Activated CD4-positive, alpha-beta T cell treated with anti-CD3 and anti-CD28 coated beads, Interleukin-2, amount 10 ng/mL, durations not matched to agents 24 days and 14 days (primary cell): ENCODE data around the gene TSPAN18. TPM values are rescaled to one million over a fixed set of nuclear protein-coding genes. Genes with fewer than 3 reads are reported as not detected.

Source experiments
- DNase-seq: peaks from one replicate; pipeline ENCODE4 v3.0.0; 2022
- H3K27ac Mint-ChIP-seq: one replicate; pipeline ENCODE4 v1.8.0; 2022; ENCODE audit warnings: mild to moderate bottlenecking, mixed read lengths
- H3K27me3 Mint-ChIP-seq: one replicate; pipeline ENCODE4 v1.8.0; 2022; ENCODE audit warnings: mixed read lengths
- H3K36me3 Mint-ChIP-seq: one replicate; pipeline ENCODE4 v1.8.0; 2022; ENCODE audit warnings: low read depth, mild to moderate bottlenecking, mixed read lengths
- H3K4me1 Mint-ChIP-seq: one replicate; pipeline ENCODE4 v1.8.0; 2021; ENCODE audit warnings: mixed read lengths
- H3K4me3 Mint-ChIP-seq: one replicate; pipeline ENCODE4 v1.8.0; 2022; ENCODE audit warnings: mild to moderate bottlenecking, moderate library complexity, mixed read lengths
- H3K9me3 Mint-ChIP-seq: one replicate; pipeline ENCODE4 v1.8.0; 2021; ENCODE audit warnings: mixed read lengths
- intact Hi-C: fragments of 100-400 bp; cut with micrococcal nuclease; formaldehyde crosslinking; loops from one replicate; pipeline ENCODE4 v1.15.1; 2023
- total RNA-seq: library from RNA; stranded (reverse); gene quantifications from 2 replicates; pipeline ENCODE4 v1.2.3, GENCODE V29; 2022

TSPAN18 gene
- total RNA-seq, 1 donor from 2014 or later = 1.4 TPM

DNA sequence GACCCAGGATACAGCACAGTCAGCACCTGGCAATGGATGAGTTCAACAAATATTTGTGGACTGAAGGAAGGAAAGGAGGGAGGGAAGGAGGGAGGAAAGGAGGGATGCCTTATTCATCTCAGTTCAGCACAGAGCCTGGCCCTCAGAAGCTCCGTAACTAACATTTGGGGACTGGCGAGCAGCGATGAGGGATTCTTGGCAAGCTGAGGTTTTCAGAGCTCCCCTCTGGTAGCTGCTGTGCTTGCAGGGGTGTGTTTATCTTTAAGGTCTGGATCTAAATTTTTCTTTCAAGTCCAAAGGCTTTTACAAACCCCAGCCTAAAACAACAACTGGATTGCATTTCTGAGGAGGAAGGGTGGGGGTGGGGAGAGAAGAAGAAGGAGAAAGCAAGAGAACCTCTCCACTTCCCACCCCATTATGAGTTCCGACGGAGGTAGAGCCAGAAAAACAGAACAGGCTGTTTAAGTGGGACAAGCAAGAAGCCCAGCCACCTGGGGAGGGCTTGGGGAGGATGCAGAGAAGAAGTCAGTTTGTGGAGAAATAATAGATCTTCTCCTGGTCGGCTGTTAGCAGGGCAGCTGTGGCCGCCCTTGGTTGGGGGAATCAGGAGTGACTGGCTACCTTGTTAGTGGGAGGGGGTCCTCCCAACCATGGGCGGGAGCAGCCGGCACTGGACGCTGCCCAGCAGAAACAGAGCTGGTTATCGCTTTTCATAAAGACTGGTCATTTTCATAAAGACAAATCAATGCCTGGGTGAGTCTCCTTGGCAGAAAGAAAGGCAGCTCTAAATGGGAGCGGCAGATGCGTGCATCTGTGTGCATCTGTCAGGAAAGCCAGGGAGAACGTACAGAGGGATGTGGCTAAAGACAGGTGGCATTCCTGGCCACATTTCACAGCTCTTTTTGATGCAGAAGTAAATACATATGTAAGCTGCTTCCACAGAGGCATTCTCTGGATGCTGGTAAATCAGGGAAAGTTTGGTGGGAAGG is 78.0 kb downstream of the TSPAN18 start:
- H3K4me3 Mint-ChIP-seq = no peak overlapping the region
- H3K4me1 Mint-ChIP-seq = no peaks in the 10 kb centered on the region
- H3K9me3 Mint-ChIP-seq = no peaks in the 10 kb centered on the region
- intact Hi-C loops = no loop called here
- H3K27ac Mint-ChIP-seq = no peak overlapping the region
- no peak for DNase-seq
- H3K27me3 Mint-ChIP-seq = peaks cover 7% of the 10 kb centered on the region
- H3K36me3 Mint-ChIP-seq = no peaks in the 10 kb centered on the region

DNA sequence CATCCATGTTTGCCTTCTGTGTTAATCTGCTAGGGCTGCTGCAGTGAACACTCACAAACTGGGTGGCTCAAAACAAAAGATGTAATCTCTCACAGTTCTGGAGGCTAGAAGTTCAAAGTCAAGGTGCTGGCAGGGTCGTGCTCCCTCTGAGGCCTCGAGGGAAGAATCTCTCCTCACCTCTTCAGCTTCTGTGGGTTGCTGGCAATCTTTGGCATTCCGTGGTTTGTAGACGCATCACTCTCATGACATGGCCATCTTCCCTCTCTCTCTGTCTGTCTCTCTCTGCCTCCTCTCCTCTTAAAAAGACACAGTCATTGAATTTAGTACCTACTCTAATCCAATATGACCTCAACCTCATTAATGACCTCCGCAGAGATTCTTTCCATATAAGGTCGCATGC is 78.8 kb downstream of the TSPAN18 start:
- no peak overlapping the region for H3K27ac Mint-ChIP-seq
- intact Hi-C loops = no loop called here
- DNase-seq = no peak
- H3K36me3 Mint-ChIP-seq = no peaks in the 10 kb centered on the region
- H3K4me3 Mint-ChIP-seq = no peak overlapping the region
- no peaks in the 10 kb centered on the region for H3K9me3 Mint-ChIP-seq
- peaks cover 7% of the 10 kb centered on the region for H3K27me3 Mint-ChIP-seq
- H3K4me1 Mint-ChIP-seq = no peaks in the 10 kb centered on the region

GRCh38 chr11:44808053-44808753 is 81.4 kb downstream of the TSPAN18 start:
- H3K4me3 Mint-ChIP-seq = no peak overlapping the region
- no peaks in the 10 kb centered on the region for H3K36me3 Mint-ChIP-seq
- DNase-seq = no peak
- H3K9me3 Mint-ChIP-seq = no peaks in the 10 kb centered on the region
- H3K27ac Mint-ChIP-seq = no peak overlapping the region
- peaks cover 4% of the 10 kb centered on the region for H3K27me3 Mint-ChIP-seq
- H3K4me1 Mint-ChIP-seq = peaks cover under 1% of the 10 kb centered on the region
- intact Hi-C loops = no loop called here

DNA sequence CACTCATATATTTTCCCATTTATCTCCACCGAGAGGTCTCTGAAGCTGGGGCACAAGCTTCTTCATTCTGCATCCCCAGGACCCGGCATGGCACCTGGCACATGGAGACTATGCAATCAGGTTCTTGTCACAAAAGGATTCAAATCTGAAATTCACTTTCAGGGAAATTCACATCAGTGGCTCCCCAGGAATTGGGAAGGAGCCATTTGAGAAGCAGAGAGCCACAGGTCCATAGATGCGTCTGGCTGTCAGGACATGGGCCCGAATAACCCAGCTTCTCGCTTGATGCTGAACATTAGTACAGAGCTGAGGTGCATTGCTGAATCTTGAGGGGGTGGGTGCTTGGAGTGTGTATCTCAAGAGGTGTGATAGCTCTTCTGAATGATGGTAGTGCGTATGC is 82.5 kb downstream of the TSPAN18 start:
- no peaks in the 10 kb centered on the region for H3K36me3 Mint-ChIP-seq
- no peak overlapping the region for H3K27ac Mint-ChIP-seq
- no peaks in the 10 kb centered on the region for H3K27me3 Mint-ChIP-seq
- no peaks in the 10 kb centered on the region for H3K9me3 Mint-ChIP-seq
- intact Hi-C loops = no loop called here
- no peak for DNase-seq
- H3K4me1 Mint-ChIP-seq = peaks cover 2% of the 10 kb centered on the region
- no peak overlapping the region for H3K4me3 Mint-ChIP-seq

- H3K9me3 Mint-ChIP-seq = no peaks in the 10 kb centered on the region
- no peak overlapping the region for H3K4me3 Mint-ChIP-seq
These were observed 85.2 kb downstream of the TSPAN18 start for GRCh38 chr11:44811841-44812448.

DNA sequence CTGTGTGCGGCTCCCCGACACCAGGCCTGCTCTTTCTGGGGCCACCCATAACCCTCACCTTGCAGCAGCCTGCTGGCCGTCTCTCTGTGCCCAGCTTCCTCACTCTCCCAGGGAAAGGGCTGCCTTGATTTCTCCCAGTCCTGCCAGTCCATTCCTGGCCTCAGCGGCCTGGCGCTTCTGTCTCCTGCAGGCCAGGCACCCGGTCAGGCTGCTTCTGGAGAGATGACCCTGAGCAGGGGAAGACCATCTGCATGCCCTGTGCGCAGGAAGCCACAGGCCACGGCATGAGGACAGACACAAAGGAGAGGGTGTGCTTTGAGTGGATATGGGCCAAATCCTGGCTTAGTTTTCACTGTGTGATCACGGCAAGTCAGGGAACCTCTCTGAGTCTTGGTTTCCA is 86.2 kb downstream of the TSPAN18 start:
- DNase-seq = no peak
- H3K36me3 Mint-ChIP-seq = no peaks in the 10 kb centered on the region
- H3K4me1 Mint-ChIP-seq = peaks cover 2% of the 10 kb centered on the region
- no peak overlapping the region for H3K27ac Mint-ChIP-seq
- no peak overlapping the region for H3K4me3 Mint-ChIP-seq
- H3K27me3 Mint-ChIP-seq = no peaks in the 10 kb centered on the region
- intact Hi-C loops = no loop called here
- H3K9me3 Mint-ChIP-seq = no peaks in the 10 kb centered on the region

More at GRCh38 chr11:44811841-44812448, 85.2 kb downstream of the TSPAN18 start:
- no peak for DNase-seq
- Mint-ChIP-seq H3K27ac (no peak overlapping the region), H3K27me3 (no peaks in the 10 kb centered on the region), H3K36me3 (no peaks in the 10 kb centered on the region), H3K4me1 (peaks cover 2% of the 10 kb centered on the region)
- intact Hi-C loops = no loop called here

DNA sequence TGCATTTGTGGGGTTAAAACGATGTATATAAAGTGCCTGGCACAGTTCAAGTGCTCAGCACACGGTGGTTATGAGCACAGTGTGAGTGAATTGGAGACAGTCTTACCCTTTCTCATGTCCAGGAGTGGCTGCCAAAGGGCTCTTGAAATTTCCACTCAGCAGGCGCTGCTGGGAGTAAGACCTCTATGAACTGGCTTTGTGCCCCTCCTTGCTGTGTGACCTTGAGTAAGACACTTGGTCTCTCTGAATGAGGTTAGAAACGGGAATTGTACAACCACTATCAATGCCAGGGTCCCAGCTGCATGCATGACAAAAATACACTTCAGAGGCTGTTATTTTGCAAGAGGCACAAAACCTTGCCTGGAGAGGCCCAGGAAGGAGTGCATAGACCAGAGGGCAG is 86.6 kb downstream of the TSPAN18 start:
- no peaks in the 10 kb centered on the region for H3K36me3 Mint-ChIP-seq
- H3K27ac Mint-ChIP-seq = no peak overlapping the region
- DNase-seq = no peak
- H3K4me1 Mint-ChIP-seq = peaks cover 2% of the 10 kb centered on the region
- H3K9me3 Mint-ChIP-seq = no peaks in the 10 kb centered on the region
- no peaks in the 10 kb centered on the region for H3K27me3 Mint-ChIP-seq
- intact Hi-C loops = no loop called here
- H3K4me3 Mint-ChIP-seq = no peak overlapping the region

- intact Hi-C loops = no loop called here
- no peak for DNase-seq
- Mint-ChIP-seq H3K27ac (no peak overlapping the region), H3K36me3 (no peaks in the 10 kb centered on the region), H3K9me3 (no peaks in the 10 kb centered on the region), H3K4me3 (no peak overlapping the region), H3K27me3 (no peaks in the 10 kb centered on the region), H3K4me1 (peaks cover 2% of the 10 kb centered on the region)
These were observed 88.3 kb downstream of the TSPAN18 start for GRCh38 chr11:44814881-44815592.

DNA sequence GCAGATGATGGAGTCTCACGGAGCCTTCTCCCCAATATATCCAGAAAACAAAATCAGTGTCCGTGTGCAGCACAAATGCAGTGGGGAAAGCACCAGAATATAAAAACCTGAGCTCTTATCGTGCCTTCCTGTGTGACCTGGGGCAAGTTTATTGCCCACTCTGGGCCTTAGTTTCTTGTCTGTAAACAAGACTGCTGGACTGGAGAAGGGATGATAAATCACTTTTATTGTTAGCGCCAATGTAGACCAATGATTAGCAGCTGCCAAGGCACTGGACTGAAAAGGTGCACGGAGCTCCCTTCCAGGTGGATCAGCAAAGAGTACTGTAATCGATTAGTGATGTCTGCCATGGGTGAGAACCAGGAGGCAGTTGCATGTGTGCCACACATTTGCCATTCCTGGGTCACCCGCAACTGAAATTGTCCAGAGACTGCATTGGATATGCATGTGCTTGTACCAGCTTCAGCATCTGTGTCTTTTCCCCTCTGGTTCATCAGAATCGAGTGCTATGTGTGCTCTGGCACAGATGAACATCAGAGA is 89.2 kb downstream of the TSPAN18 start:
- peaks cover 2% of the 10 kb centered on the region for H3K4me1 Mint-ChIP-seq
- DNase-seq = no peak
- H3K27me3 Mint-ChIP-seq = no peaks in the 10 kb centered on the region
- no peaks in the 10 kb centered on the region for H3K36me3 Mint-ChIP-seq
- no peaks in the 10 kb centered on the region for H3K9me3 Mint-ChIP-seq
- H3K4me3 Mint-ChIP-seq = no peak overlapping the region
- intact Hi-C loops = no loop called here
- no peak overlapping the region for H3K27ac Mint-ChIP-seq

DNA sequence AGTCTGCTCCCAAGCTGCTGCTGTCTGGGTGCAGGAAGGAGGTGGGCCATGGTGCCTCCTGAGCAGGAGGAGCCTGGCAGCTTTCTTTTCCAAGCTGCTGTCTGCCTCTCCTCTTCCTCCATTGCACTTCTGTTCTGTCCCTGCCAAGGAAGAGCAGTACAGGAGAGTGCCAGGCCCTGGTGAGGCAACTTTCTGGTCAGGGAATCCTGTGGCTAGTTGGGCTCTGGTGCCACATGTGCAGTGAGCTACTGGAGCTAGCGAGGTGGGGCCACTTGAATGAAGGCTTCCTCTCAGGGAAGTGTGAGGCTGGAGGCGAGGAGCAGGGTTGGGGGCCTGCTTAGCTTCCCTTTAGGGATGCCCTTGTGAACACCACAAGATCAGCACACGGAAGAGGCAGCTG is 90.0 kb downstream of the TSPAN18 start:
- DNase-seq = no peak

DNA sequence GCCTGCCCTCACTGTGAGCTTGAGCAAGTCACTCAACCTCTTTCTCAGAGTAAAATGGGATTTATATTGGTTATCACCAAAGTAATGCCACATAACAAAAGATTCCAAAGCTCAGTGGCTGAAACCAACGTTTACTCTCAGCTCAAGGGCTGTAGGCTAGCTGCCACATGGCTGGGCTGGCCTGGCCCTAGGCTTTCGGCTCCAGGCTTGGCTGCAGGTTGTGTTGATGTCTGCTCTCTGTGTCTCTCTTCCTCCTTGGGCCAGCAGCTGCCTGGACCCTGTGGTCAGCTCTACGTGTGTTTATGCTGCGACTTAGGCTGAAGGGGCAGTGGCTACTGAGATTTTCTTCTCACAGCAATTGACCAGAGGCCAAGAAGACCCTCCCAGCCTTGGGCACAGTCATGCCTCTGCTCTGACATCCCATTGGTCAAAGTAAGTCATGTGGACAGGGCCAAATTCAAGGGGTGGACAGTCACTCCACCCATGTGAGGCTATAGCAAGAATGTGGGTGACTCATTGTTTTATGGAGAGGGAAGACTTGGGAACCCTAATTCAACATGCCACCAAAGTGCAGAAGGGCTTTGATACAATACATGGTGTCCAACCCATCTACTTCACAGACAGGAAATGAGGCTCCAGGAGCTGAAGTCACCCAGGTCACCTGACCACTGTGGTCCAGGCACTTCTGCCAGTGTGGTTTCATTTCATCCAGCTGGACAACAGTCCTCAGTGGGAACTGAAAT is 90.6 kb downstream of the TSPAN18 start:
- no peaks in the 10 kb centered on the region for H3K27me3 Mint-ChIP-seq
- no peak for DNase-seq
- no peak overlapping the region for H3K4me3 Mint-ChIP-seq
- peaks cover 2% of the 10 kb centered on the region for H3K4me1 Mint-ChIP-seq
- H3K36me3 Mint-ChIP-seq = no peaks in the 10 kb centered on the region
- no peaks in the 10 kb centered on the region for H3K9me3 Mint-ChIP-seq
- intact Hi-C loops = no loop called here
- no peak overlapping the region for H3K27ac Mint-ChIP-seq

More for the DNA sequence above, 90.0 kb downstream of the TSPAN18 start:
- intact Hi-C loops = no loop called here
- Mint-ChIP-seq H3K27ac (no peak overlapping the region), H3K9me3 (no peaks in the 10 kb centered on the region), H3K4me1 (peaks cover 2% of the 10 kb centered on the region), H3K27me3 (no peaks in the 10 kb centered on the region), H3K36me3 (no peaks in the 10 kb centered on the region), H3K4me3 (no peak overlapping the region)

DNA sequence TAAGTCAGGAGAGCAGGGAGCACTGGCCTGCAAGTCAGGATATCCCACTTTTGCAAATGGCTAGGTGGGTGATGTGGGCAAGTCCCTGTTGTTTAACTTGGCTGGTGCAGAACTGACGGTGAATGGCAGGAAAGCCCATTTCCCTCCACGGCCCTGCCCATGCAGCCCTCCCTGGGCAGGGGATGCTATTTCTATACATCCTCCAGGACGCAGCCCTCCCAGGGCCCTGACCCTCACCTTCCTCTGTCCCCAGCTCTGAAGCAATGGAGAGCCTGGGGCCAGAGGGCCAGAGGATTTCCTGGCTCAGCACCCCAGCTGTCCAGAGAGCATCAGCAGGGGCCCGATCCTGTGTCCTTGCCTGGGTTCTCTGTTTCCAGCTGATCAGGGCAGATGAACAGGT is 91.3 kb downstream of the TSPAN18 start:
- H3K27me3 Mint-ChIP-seq = no peaks in the 10 kb centered on the region
- no peak for DNase-seq
- H3K9me3 Mint-ChIP-seq = no peaks in the 10 kb centered on the region
- H3K36me3 Mint-ChIP-seq = no peaks in the 10 kb centered on the region
- H3K4me1 Mint-ChIP-seq = peaks cover 2% of the 10 kb centered on the region
- no peak overlapping the region for H3K27ac Mint-ChIP-seq
- no peak overlapping the region for H3K4me3 Mint-ChIP-seq
- intact Hi-C loops = no loop called here

GRCh38 chr11:44819346-44819745 is 92.6 kb downstream of the TSPAN18 start:
- DNase-seq = no peak
- Mint-ChIP-seq H3K27ac (no peak overlapping the region), H3K4me1 (no peaks in the 10 kb centered on the region), H3K9me3 (no peaks in the 10 kb centered on the region), H3K4me3 (no peak overlapping the region), H3K36me3 (no peaks in the 10 kb centered on the region), H3K27me3 (no peaks in the 10 kb centered on the region)
- intact Hi-C loops = no loop called here
